ENCODE measurements around the gene LONP2. TPM values are rescaled to one million over a fixed set of nuclear protein-coding genes. Genes with fewer than 3 reads are reported as not detected.

Gene LONP2
- total and polyA plus RNA-seq, 10 of the 15 experiments (the other 5 are each of a cell fraction or from before 2014, with no cell fraction given): 8.3 to 48.0 (median 34.8) TPM

- Histone ChIP-seq H3K4me3 (no peak overlapping the region), H3K9me3 (replicated peaks; ENCODE audit: control insufficient read depth, insufficient read depth, low read length) (no peaks in the 10 kb centered on the region), H2AFZ (ENCODE audit: control insufficient read depth, low read depth, low read length) (no peak overlapping the region), H4K20me1 (ENCODE audit: control insufficient read depth, insufficient read depth) (no peaks in the 10 kb centered on the region), H3K4me2 (ENCODE audit: control insufficient read depth, insufficient read depth) (no peak overlapping the region), H3K27ac (ENCODE audit: control insufficient read depth, insufficient read depth) (no peak overlapping the region), H3K27me3 (replicated peaks in 1 of 2; ENCODE audit: control insufficient read depth in 2 of 2, insufficient read depth in 2 of 2, low read length in 1 of 2) (no peaks in the 10 kb centered on the region), H3K4me1 (ENCODE audit: control insufficient read depth, insufficient read depth, low read length) (no peaks in the 10 kb centered on the region), H3K9ac (ENCODE audit: control insufficient read depth, insufficient read depth, low read length) (no peak overlapping the region), H3K79me2 (ENCODE audit: control insufficient read depth, insufficient read depth, low read length) (no peaks in the 10 kb centered on the region), H3K36me3 (ENCODE audit: control insufficient read depth in 2 of 2, insufficient read depth in 2 of 2, low read length in 1 of 2) (peaks cover 2 to 16% of the 10 kb centered on the region in 2 experiments; a peak in 2 of 4 replicates)
- WGBS (ENCODE audit: insufficient coverage, insufficient replicate concordance, low lambda C conversion rate, missing lambda C conversion rate): 80% methylated on average over 1 of the region's 1 CpG
- DNase-seq (ENCODE audit: low read depth, low spot score): no peak
- no TSS peak for BruUV-seq (replicated peaks)
- RAD21 ChIA-PET (ENCODE audit: unreplicated experiment): no interaction called here
- TF ChIP-seq ZSCAN29 (IDR thresholded peaks at IDR 0.05) (no peak), JUND (IDR thresholded peaks at IDR 0.05; ENCODE audit: low read depth, low read length) (no peak), MLLT1 (IDR thresholded peaks at IDR 0.05) (no peak), RELB (IDR thresholded peaks at IDR 0.05; ENCODE audit: low read depth) (no peak), KDM1A (IDR thresholded peaks at IDR 0.05; ENCODE audit: borderline replicate concordance) (no peak), CBFB (IDR thresholded peaks at IDR 0.05; ENCODE audit: low read depth) (no peak)
- in situ Hi-C loops (cut with MboI): no loop called here
- CTCF ChIA-PET: no interaction called here
- POLR2A ChIA-PET: no interaction called here
- SMC1A ChIA-PET (ENCODE audit: uncharacterized antibody, unreplicated experiment): interaction anchor here (1.2 kb wide), 1 partner anchor 328 kb away, joined by 4 read pairs; no protein-coding TSS in a partner anchor
- no peak for ATAC-seq
- FAIRE-seq: no peak
- intact Hi-C loops (cut with micrococcal nuclease; ENCODE audit: unreplicated experiment): loop anchor here (5.0 kb wide), 1 partner anchor 338 kb away; no protein-coding TSS in a partner anchor
Observed at GRCh38 chr16:48294724-48295123, 50.6 kb downstream of the LONP2 start.
